ENCODE results near the gene ADORA1.

Gene ADORA1

GRCh38 chr1:203082571-203083462 lies 44.7 kb upstream of the ADORA1 start:
- TF ChIP-seq EZH2phosphoT487 (IDR thresholded peaks at IDR 0.05; ENCODE audit: low read length) (no peak), EZH2 (optimal IDR thresholded peaks at IDR 0.05; ENCODE audit: low read depth, low read length) (no peak), CTCF (IDR thresholded peaks at IDR 0.05; ENCODE audit: low read length) (no peak)
- Histone ChIP-seq H4K20me1 (ENCODE audit: insufficient read depth, low read length) (no peaks in the 10 kb centered on the region), H3K36me3 (replicated peaks; ENCODE audit: insufficient read depth, low read length) (no peaks in the 10 kb centered on the region), H3K79me2 (ENCODE audit: low read length) (no peaks in the 10 kb centered on the region), H3K27me3 (replicated peaks; ENCODE audit: insufficient read depth, low read length) (no peaks in the 10 kb centered on the region), H3K9ac (ENCODE audit: low read length) (no peak overlapping the region), H3K27ac (ENCODE audit: low read length) (no peak overlapping the region), H2AFZ (ENCODE audit: low read length) (no peak overlapping the region), H3K9me2 (replicated peaks; ENCODE audit: insufficient read depth, low read length) (no peaks in the 10 kb centered on the region), H3K4me2 (ENCODE audit: low read depth, low read length) (no peak overlapping the region), H3K9me3 (replicated peaks; ENCODE audit: insufficient read depth, low read length) (no peaks in the 10 kb centered on the region), H3K4me1 (ENCODE audit: low read length) (no peaks in the 10 kb centered on the region), H3K4me3 (ENCODE audit: low read length) (no peak overlapping the region), H3F3A (ENCODE audit: insufficient read depth, low read length) (no peaks in the 10 kb centered on the region)
- peak; percentile 28 for DNase-seq

GRCh38 chr1:203083463-203083921 lies 44.0 kb upstream of the ADORA1 start:
- Histone ChIP-seq H4K20me1 (ENCODE audit: insufficient read depth, low read length) (no peaks in the 10 kb centered on the region), H3K36me3 (replicated peaks; ENCODE audit: insufficient read depth, low read length) (no peaks in the 10 kb centered on the region), H3K4me3 (ENCODE audit: low read length) (no peak overlapping the region), H3K79me2 (ENCODE audit: low read length) (no peaks in the 10 kb centered on the region), H3K9me3 (replicated peaks; ENCODE audit: insufficient read depth, low read length) (no peaks in the 10 kb centered on the region), H3K27me3 (replicated peaks; ENCODE audit: insufficient read depth, low read length) (no peaks in the 10 kb centered on the region), H3K9ac (ENCODE audit: low read length) (no peak overlapping the region), H3F3A (ENCODE audit: insufficient read depth, low read length) (no peaks in the 10 kb centered on the region), H2AFZ (ENCODE audit: low read length) (no peak overlapping the region), H3K4me2 (ENCODE audit: low read depth, low read length) (no peak overlapping the region), H3K9me2 (replicated peaks; ENCODE audit: insufficient read depth, low read length) (no peaks in the 10 kb centered on the region), H3K4me1 (ENCODE audit: low read length) (no peaks in the 10 kb centered on the region), H3K27ac (ENCODE audit: low read length) (no peak overlapping the region)
- no peak for DNase-seq
- TF ChIP-seq EZH2 (optimal IDR thresholded peaks at IDR 0.05; ENCODE audit: low read depth, low read length) = no peak
- TF ChIP-seq CTCF (IDR thresholded peaks at IDR 0.05; ENCODE audit: low read length) = peak; percentile 27
- no peak for TF ChIP-seq EZH2phosphoT487 (IDR thresholded peaks at IDR 0.05; ENCODE audit: low read length)

GRCh38 chr1:203084588-203085527 lies 42.7 kb upstream of the ADORA1 start:
- DNase-seq = peak; percentile 23
- Histone ChIP-seq H4K20me1 (ENCODE audit: insufficient read depth, low read length) (no peaks in the 10 kb centered on the region), H3K9me3 (replicated peaks; ENCODE audit: insufficient read depth, low read length) (no peaks in the 10 kb centered on the region), H3K4me3 (ENCODE audit: low read length) (no peak overlapping the region), H2AFZ (ENCODE audit: low read length) (no peak overlapping the region), H3K4me2 (ENCODE audit: low read depth, low read length) (no peak overlapping the region), H3K27me3 (replicated peaks; ENCODE audit: insufficient read depth, low read length) (no peaks in the 10 kb centered on the region; the same call in 1 of the 2 replicates), H3K9ac (ENCODE audit: low read length) (no peak overlapping the region), H3K79me2 (ENCODE audit: low read length) (no peaks in the 10 kb centered on the region), H3K27ac (ENCODE audit: low read length) (no peak overlapping the region), H3F3A (ENCODE audit: insufficient read depth, low read length) (no peaks in the 10 kb centered on the region), H3K4me1 (ENCODE audit: low read length) (no peaks in the 10 kb centered on the region), H3K9me2 (replicated peaks; ENCODE audit: insufficient read depth, low read length) (no peaks in the 10 kb centered on the region), H3K36me3 (replicated peaks; ENCODE audit: insufficient read depth, low read length) (no peaks in the 10 kb centered on the region)
- TF ChIP-seq EZH2phosphoT487 (IDR thresholded peaks at IDR 0.05; ENCODE audit: low read length) (no peak), EZH2 (optimal IDR thresholded peaks at IDR 0.05; ENCODE audit: low read depth, low read length) (no peak), CTCF (IDR thresholded peaks at IDR 0.05; ENCODE audit: low read length) (peak; percentile 64)

Data from MM.1S (cell line).